ENCODE measurements around the gene DSG3. TPM values are rescaled to one million over a fixed set of nuclear protein-coding genes. Genes with fewer than 3 reads are reported as not detected.

DSG3 gene
- total and polyA plus RNA-seq, 4 donors: under 0.01 TPM; not detected in 3

- Histone ChIP-seq H3K27me3 (ENCODE audit: control insufficient read depth, insufficient read depth, low read length) (no peaks in the 10 kb centered on the region), H3K4me3 (ENCODE audit: low read depth, low read length) (no peak overlapping the region), H3K27ac (ENCODE audit: low read depth, low read length) (no peak overlapping the region), H3K4me1 (ENCODE audit: control insufficient read depth, insufficient read depth, low read length) (no peaks in the 10 kb centered on the region), H3K36me3 (ENCODE audit: control insufficient read depth, insufficient read depth, low read length) (no peaks in the 10 kb centered on the region), H3K9me3 (ENCODE audit: control insufficient read depth, insufficient read depth, low read length) (no peaks in the 10 kb centered on the region)
- no CpG with 5 or more reads among the region's 3 CpGs for WGBS (ENCODE audit: insufficient coverage)
- no peak for DNase-seq (ENCODE audit: low read depth in 4 of 6, low spot score in 6 of 6)
These were observed 687 bp upstream of the DSG3 start for GRCh38 chr18:31446854-31447253.

GRCh38 chr18:31450409-31450808, 2.9 kb downstream of the DSG3 start:
- no peaks in the 10 kb centered on the region for H3K27me3 ChIP-seq (ENCODE audit: control insufficient read depth, insufficient read depth, low read length)
- H3K27ac ChIP-seq (ENCODE audit: low read depth, low read length): no peak overlapping the region
- no peaks in the 10 kb centered on the region for H3K36me3 ChIP-seq (ENCODE audit: control insufficient read depth, insufficient read depth, low read length)
- no peaks in the 10 kb centered on the region for H3K9me3 ChIP-seq (ENCODE audit: control insufficient read depth, insufficient read depth, low read length)
- H3K4me3 ChIP-seq (ENCODE audit: low read depth, low read length): no peak overlapping the region
- no peaks in the 10 kb centered on the region for H3K4me1 ChIP-seq (ENCODE audit: control insufficient read depth, insufficient read depth, low read length)
- DNase-seq (ENCODE audit: low read depth in 4 of 6, low spot score in 6 of 6): no peak

- no peak for DNase-seq (ENCODE audit: low read depth in 4 of 6, low spot score in 6 of 6)
- no peaks in the 10 kb centered on the region for H3K9me3 ChIP-seq (ENCODE audit: control insufficient read depth, insufficient read depth, low read length)
- H3K4me1 ChIP-seq (ENCODE audit: control insufficient read depth, insufficient read depth, low read length): no peaks in the 10 kb centered on the region
- WGBS (ENCODE audit: insufficient coverage): 100% methylated on average over 1 of the region's 1 CpG
- H3K27ac ChIP-seq (ENCODE audit: low read depth, low read length): no peak overlapping the region
- H3K27me3 ChIP-seq (ENCODE audit: control insufficient read depth, insufficient read depth, low read length): no peaks in the 10 kb centered on the region
- no peaks in the 10 kb centered on the region for H3K36me3 ChIP-seq (ENCODE audit: control insufficient read depth, insufficient read depth, low read length)
- no peak overlapping the region for H3K4me3 ChIP-seq (ENCODE audit: low read depth, low read length)
These were observed 4.1 kb downstream of the DSG3 start for GRCh38 chr18:31451625-31452024.

GRCh38 chr18:31454066-31454708, 6.6 kb downstream of the DSG3 start:
- Histone ChIP-seq H3K27me3 (ENCODE audit: control insufficient read depth, insufficient read depth, low read length) (no peaks in the 10 kb centered on the region), H3K27ac (ENCODE audit: low read depth, low read length) (no peak overlapping the region), H3K9me3 (ENCODE audit: control insufficient read depth, insufficient read depth, low read length) (no peaks in the 10 kb centered on the region), H3K36me3 (ENCODE audit: control insufficient read depth, insufficient read depth, low read length) (no peaks in the 10 kb centered on the region), H3K4me3 (ENCODE audit: low read depth, low read length) (no peak overlapping the region), H3K4me1 (ENCODE audit: control insufficient read depth, insufficient read depth, low read length) (no peaks in the 10 kb centered on the region)
- DNase-seq (ENCODE audit: low read depth in 4 of 6, low spot score in 6 of 6): no peak
- no CpG with 5 or more reads among the region's 3 CpGs for WGBS (ENCODE audit: insufficient coverage)

- no CpG with 5 or more reads among the region's 1 CpG for WGBS (ENCODE audit: insufficient coverage)
- no peaks in the 10 kb centered on the region for H3K36me3 ChIP-seq (ENCODE audit: control insufficient read depth, insufficient read depth, low read length)
- H3K4me3 ChIP-seq (ENCODE audit: low read depth, low read length): no peak overlapping the region
- H3K9me3 ChIP-seq (ENCODE audit: control insufficient read depth, insufficient read depth, low read length): no peaks in the 10 kb centered on the region
- DNase-seq (ENCODE audit: low read depth in 4 of 6, low spot score in 6 of 6): no peak
- no peaks in the 10 kb centered on the region for H3K4me1 ChIP-seq (ENCODE audit: control insufficient read depth, insufficient read depth, low read length)
- H3K27ac ChIP-seq (ENCODE audit: low read depth, low read length): no peak overlapping the region
- no peaks in the 10 kb centered on the region for H3K27me3 ChIP-seq (ENCODE audit: control insufficient read depth, insufficient read depth, low read length)
These were observed 22.1 kb downstream of the DSG3 start for GRCh38 chr18:31469629-31470028.

- no peaks in the 10 kb centered on the region for H3K9me3 ChIP-seq (ENCODE audit: control insufficient read depth, insufficient read depth, low read length)
- no peaks in the 10 kb centered on the region for H3K4me1 ChIP-seq (ENCODE audit: control insufficient read depth, insufficient read depth, low read length)
- no peak overlapping the region for H3K27ac ChIP-seq (ENCODE audit: low read depth, low read length)
- H3K27me3 ChIP-seq (ENCODE audit: control insufficient read depth, insufficient read depth, low read length): no peaks in the 10 kb centered on the region
- no peak overlapping the region for H3K4me3 ChIP-seq (ENCODE audit: low read depth, low read length)
- no peaks in the 10 kb centered on the region for H3K36me3 ChIP-seq (ENCODE audit: control insufficient read depth, insufficient read depth, low read length)
- WGBS (ENCODE audit: insufficient coverage): 98% methylated on average over 10 of the region's 10 CpGs
- DNase-seq (ENCODE audit: low read depth in 4 of 6, low spot score in 6 of 6): no peak
These were observed 31.1 kb downstream of the DSG3 start for GRCh38 chr18:31478688-31479087.

- Histone ChIP-seq H3K4me1 (ENCODE audit: control insufficient read depth, insufficient read depth, low read length) (no peaks in the 10 kb centered on the region), H3K36me3 (ENCODE audit: control insufficient read depth, insufficient read depth, low read length) (no peaks in the 10 kb centered on the region), H3K4me3 (ENCODE audit: low read depth, low read length) (no peak overlapping the region), H3K27ac (ENCODE audit: low read depth, low read length) (no peak overlapping the region), H3K9me3 (ENCODE audit: control insufficient read depth, insufficient read depth, low read length) (no peaks in the 10 kb centered on the region), H3K27me3 (ENCODE audit: control insufficient read depth, insufficient read depth, low read length) (no peaks in the 10 kb centered on the region)
- WGBS (ENCODE audit: insufficient coverage): no CpG with 5 or more reads among the region's 1 CpG
- DNase-seq (ENCODE audit: low read depth in 4 of 6, low spot score in 6 of 6): no peak
These were observed 34.5 kb downstream of the DSG3 start for GRCh38 chr18:31482051-31482450.

- Histone ChIP-seq H3K4me1 (ENCODE audit: control insufficient read depth, insufficient read depth, low read length) (no peaks in the 10 kb centered on the region), H3K4me3 (ENCODE audit: low read depth, low read length) (no peak overlapping the region), H3K36me3 (ENCODE audit: control insufficient read depth, insufficient read depth, low read length) (no peaks in the 10 kb centered on the region), H3K27ac (ENCODE audit: low read depth, low read length) (no peak overlapping the region), H3K27me3 (ENCODE audit: control insufficient read depth, insufficient read depth, low read length) (no peaks in the 10 kb centered on the region), H3K9me3 (ENCODE audit: control insufficient read depth, insufficient read depth, low read length) (no peaks in the 10 kb centered on the region)
- DNase-seq (ENCODE audit: low read depth in 4 of 6, low spot score in 6 of 6): no peak
- 100% methylated on average over 1 of the region's 2 CpGs for WGBS (ENCODE audit: insufficient coverage)
These were observed 35.9 kb downstream of the DSG3 start for GRCh38 chr18:31483396-31483795.

GRCh38 chr18:31484461-31484860, 36.9 kb downstream of the DSG3 start:
- H3K36me3 ChIP-seq (ENCODE audit: control insufficient read depth, insufficient read depth, low read length): no peaks in the 10 kb centered on the region
- H3K27me3 ChIP-seq (ENCODE audit: control insufficient read depth, insufficient read depth, low read length): no peaks in the 10 kb centered on the region
- H3K4me1 ChIP-seq (ENCODE audit: control insufficient read depth, insufficient read depth, low read length): no peaks in the 10 kb centered on the region
- no CpG with 5 or more reads among the region's 1 CpG for WGBS (ENCODE audit: insufficient coverage)
- H3K4me3 ChIP-seq (ENCODE audit: low read depth, low read length): no peak overlapping the region
- no peak for DNase-seq (ENCODE audit: low read depth in 4 of 6, low spot score in 6 of 6)
- H3K27ac ChIP-seq (ENCODE audit: low read depth, low read length): no peak overlapping the region
- H3K9me3 ChIP-seq (ENCODE audit: control insufficient read depth, insufficient read depth, low read length): no peaks in the 10 kb centered on the region

GRCh38 chr18:31486165-31486564, 38.6 kb downstream of the DSG3 start:
- no peak overlapping the region for H3K4me3 ChIP-seq (ENCODE audit: low read depth, low read length)
- H3K27me3 ChIP-seq (ENCODE audit: control insufficient read depth, insufficient read depth, low read length): no peaks in the 10 kb centered on the region
- H3K9me3 ChIP-seq (ENCODE audit: control insufficient read depth, insufficient read depth, low read length): no peaks in the 10 kb centered on the region
- no peaks in the 10 kb centered on the region for H3K36me3 ChIP-seq (ENCODE audit: control insufficient read depth, insufficient read depth, low read length)
- no peak for DNase-seq (ENCODE audit: low read depth in 4 of 6, low spot score in 6 of 6)
- H3K4me1 ChIP-seq (ENCODE audit: control insufficient read depth, insufficient read depth, low read length): no peaks in the 10 kb centered on the region
- H3K27ac ChIP-seq (ENCODE audit: low read depth, low read length): no peak overlapping the region
- WGBS (ENCODE audit: insufficient coverage): no CpG with 5 or more reads among the region's 2 CpGs

Measured in spinal cord (tissue), 10 donors.